Activated effector memory CD4-positive, alpha-beta T cell treated with Interleukin-2 at 50 U/mL for 16 hours (primary cell): ENCODE results near the gene RBM20.
"Not testable (repeated sequence)": the region's sequence is repeated elsewhere in the genome, so short reads cannot be mapped to it uniquely, and the experiment has no call there.

Source experiments
- DNase-seq: peaks from one replicate; pipeline ENCODE4 v3.0.0-alpha.2; 2020

RBM20 gene

DNA sequence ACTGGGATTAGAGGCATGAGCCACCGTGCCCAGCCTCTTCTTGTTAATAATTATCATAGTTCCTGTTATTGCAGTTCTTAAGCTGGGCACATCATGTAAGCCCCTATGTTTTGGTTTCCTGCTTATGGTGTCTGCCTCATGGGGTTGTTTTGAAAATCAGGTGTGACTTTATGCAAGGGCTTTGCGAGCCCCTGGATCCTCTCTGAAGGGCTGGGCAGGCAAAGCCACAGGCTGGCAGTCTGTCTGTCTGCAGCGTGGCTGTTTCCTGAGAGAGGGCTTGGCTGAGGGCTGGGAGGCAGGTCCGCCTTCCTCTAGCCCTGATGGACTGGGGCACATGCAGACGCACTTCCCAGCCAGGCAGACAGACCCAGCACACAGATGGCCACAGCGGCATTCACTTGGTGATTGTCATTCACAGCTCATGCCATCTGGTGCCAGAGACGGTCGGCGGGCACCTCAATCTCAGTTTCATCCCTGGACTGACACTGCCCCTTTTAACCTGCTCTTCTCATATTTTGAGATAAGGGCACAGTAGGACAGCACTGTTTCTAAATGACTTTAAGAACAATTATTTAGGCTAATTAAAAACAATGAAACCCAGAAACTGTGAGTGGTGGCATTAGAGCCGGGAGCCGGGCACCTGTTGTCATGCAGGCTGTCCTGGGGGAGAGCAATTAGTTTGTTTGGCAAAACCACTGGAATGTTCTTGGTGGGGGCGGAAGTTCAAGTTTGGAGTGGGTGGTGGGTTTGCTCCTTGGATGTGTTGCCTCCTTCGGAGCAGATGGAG lies 35.5 kb downstream of the RBM20 start:
- no peak for DNase-seq

DNA sequence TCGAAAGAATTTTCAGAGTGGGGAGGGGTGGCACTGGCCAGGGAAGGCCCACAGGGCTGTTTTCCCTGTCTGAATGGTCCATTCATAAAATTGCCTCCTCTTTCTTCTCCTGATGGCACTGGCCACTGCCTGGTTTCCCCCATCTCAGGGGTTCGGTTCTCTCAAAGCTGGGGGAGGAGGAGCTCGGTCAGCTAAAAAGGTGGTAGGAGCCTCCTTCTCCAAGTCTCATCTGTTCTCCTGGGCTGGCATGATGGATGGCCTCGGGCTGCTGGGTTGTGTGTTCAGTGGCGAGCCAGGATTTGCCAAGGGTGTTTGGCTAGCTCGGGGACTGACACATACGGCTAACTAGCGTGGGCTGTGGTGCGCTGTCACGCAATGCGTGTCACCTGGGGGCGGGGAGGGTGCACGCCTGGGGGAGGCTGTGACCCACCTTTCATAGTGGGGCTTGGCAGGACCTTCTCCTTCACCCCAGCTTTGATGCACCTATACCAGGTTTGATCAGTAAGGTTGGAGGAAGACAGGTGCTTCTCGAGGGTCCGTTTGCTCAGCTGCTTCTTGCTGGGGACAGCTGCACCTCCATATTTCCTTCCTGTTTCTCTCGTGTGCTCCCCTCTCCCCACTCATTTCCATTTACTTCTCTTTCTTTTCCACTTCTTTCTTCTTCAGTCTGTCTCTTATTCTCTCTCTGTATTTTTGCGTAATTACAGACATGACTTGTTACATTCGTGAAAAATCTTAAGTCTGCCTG lies 36.3 kb downstream of the RBM20 start:
- no peak for DNase-seq

GRCh38 chr10:110681023-110681681 lies 37.0 kb downstream of the RBM20 start:
- no peak for DNase-seq

DNA sequence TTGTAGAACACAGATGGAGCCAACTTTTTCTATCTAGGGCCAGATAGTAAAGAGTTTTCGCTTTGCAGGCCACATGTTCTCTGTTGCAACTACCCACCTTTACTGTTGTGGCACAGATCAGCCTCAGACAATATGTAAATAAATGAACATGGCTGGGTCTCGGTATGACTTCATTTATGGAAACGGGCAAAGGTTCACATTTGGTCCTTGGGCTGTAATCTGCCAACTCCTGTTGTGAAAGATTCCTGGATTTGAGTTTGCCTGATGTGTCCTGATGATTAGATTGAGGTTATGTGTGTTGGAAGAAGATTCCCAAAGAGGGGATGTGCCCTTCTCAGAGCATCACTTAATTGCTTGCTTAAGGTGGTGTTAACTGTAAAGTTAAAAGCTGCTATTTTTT lies 38.2 kb downstream of the RBM20 start:
- no peak for DNase-seq

DNA sequence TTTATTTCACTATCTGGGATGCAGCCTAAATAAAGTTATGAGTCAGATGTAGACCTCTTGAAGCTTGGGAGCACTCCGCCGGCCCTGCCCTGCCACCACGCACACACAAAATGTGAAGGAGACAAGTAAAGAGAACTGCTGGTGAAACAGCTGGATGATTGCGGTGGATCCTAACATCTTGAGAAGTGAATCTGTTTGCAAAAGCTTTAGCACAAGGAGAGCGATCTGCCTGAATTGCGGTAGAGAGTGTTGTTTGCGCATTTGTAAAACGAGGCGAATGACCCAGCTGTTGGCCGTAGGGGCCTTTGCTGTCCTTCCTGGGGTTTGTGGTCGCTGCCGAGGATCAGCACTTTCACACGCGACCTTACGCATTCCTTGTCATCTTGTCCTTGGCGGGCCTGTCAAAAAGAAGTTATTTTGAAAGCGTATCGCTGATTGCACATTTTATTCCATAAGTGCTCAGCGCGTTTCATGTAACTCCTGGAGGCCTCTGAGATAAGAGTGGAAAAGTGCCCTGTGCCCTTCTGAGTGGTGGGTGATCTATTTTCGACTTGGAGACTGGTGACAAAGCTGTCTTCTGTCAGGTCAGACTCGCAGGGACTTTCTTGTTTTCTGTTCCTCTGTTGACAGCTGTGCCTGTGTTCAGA lies 40.8 kb downstream of the RBM20 start:
- DNase-seq: no peak

DNA sequence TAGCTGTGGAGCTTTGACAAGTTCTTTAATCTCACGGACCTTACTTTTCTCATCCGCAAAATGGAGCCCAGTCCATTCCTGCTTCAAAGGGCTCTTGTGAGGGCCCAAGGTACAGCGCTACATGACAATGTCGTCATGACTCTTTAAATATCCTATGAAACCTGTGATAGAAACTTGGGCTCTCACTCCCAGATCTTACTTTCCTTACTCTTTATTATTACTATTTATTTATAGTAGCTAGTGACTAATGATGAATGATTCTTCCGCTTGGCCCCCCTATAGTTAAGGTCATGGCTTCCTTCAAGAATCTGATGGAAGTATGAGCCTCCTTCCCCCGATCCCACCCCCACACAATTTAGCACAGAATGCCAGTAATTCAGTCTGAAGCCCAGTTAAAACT lies 41.9 kb downstream of the RBM20 start:
- no peak for DNase-seq

DNA sequence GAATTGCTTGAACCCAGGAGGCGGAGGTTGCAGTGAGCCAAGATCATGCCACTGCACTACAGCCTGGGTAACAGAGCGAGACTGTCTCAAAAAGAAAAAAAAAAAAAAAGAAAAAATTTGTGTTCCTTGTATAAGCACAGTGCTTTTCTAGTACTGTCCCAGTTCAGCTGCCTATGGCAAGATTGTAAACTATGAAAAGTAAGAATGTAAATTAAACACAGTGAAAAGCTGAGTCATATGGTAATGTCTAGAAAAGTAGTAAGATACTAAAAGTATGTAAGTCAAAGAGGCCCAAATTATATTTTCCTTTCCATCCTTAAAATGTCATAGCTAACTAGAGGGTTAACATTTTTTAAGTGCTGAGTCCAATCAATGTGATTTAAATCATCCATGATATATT lies 42.8 kb downstream of the RBM20 start:
- DNase-seq: no peak

DNA sequence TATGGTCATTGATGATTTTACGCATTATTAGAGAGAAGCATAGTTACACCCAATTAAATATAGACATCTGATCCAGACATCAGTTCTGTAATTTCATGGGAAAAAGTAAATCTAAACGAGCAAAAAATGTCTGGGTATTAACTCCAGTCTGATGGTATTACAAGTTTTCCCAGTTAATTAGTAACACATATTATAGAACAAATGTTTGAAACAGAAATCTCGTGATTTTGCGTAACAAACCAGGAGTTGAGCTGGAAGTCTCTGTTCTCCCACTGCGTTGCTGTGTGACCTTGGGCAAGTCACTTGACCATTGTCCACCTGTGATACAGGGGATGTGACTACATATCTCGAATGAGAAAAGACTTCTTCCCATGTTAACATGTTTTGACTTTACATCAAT lies 43.3 kb downstream of the RBM20 start:
- no peak for DNase-seq

GRCh38 chr10:110691139-110691538 lies 47.0 kb downstream of the RBM20 start:
- no peak for DNase-seq

DNA sequence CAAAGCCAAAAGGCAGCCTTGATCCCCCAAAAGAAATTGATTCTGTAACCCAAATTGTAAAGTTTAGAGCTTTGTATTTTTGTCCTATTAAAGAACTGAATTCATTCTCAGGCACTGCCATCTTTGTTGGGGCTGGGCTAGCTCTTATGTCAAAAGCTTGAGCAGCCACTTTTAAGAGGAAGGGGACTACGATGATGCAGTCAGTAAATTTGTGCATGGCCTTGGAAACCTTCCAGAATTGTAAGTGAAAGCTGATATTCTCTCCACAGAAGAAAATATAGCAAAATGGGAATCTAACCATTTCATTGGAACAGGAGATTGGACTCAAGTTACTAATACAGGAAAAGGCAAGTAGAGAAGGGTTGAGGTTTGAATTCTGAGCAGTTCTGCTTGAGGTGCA lies 50.1 kb downstream of the RBM20 start:
- DNase-seq: no peak

DNA sequence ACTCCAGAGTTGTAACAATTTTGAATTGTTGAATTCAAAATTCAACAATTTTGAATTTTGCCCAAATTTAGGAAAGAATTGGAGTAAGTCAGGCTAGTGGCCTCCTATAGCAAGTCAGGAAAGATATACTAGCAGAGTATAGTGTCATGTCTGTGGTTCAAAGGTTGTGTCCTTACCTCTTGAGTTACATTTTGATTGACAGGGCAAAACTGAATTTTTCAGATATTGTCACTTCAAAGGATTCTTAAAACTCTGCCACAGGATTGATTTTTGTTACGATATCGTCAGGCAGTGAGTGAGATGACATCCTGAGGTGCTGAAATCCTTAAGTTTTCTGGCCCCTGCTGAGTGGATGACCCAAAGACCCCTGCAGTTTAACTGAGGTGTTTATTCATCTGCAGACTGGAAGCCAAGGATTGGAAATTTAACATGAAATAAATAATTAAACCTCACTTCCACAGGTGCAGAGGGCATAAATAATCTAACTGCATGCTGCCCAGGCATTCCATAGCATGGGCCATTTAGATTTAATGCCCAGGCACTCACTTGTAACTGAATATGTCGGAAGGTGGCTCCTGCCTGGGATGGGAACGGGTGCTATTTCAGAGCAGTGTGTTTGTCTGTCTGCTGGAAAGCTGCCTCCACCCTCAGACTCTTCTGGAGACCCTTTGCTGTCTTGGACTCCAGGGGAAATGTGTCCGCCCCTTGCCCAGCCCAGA lies 50.8 kb downstream of the RBM20 start:
- no peak for DNase-seq

DNA sequence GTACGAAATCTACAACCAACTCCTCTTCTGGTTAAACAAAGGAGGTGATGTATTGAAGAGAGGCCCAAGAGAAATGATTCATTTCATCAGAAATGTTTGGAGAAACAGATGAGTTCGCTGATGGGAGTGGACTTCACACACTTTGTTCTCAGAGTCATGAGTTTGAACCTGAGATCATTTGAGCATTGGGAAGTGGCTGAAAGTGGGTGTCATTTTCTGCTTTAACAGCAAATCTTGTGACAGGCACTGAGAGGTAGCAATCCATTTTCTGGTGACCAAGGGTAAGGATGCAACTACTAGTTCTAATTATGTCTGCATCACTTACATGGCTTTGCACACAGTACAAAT lies 51.4 kb downstream of the RBM20 start:
- no peak for DNase-seq

DNA sequence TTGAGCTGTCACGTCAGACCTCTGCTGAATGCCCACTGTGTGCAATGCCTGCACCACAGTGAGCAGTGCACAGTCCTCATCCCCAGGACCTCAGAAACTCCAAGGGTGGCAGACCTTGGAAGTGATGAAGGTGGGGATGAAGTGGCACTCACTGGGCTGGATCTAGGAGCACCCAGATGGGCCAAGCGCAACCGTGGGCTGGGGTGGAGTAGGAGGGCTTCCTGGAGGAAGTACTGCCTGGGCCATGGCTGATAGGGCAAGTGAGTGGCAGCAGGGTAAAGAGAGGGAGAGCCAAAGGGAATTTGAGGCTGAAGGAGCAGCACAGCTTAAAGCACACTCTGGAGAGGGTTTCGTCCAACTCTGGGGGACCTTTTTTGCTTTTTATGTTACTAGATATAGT lies 52.3 kb downstream of the RBM20 start:
- no peak for DNase-seq

- DNase-seq: no peak
Measured at GRCh38 chr10:110698340-110698739, 54.2 kb downstream of the RBM20 start.

DNA sequence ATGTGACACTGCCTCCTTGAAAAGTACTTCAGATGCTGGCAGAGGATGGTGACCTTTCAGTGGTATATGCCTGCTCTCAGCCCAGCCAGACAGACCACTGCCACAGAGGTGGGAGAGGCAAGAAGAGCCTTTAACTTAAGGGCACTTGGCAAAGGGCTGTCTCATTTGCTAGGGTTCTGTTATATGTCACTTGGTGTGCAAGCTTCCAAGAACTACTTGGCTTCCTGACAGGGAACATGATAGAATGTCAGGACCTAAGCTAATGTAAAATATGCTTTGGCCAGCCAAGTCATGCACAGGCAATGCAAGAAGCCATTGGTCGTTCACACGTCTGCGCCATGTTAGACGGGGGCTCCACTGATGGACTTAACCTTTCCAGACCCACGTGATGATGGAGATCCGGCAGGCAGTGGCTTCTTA lies 54.7 kb downstream of the RBM20 start:
- no peak for DNase-seq

GRCh38 chr10:110699859-110700468 lies 55.8 kb downstream of the RBM20 start:
- no peak for DNase-seq

DNA sequence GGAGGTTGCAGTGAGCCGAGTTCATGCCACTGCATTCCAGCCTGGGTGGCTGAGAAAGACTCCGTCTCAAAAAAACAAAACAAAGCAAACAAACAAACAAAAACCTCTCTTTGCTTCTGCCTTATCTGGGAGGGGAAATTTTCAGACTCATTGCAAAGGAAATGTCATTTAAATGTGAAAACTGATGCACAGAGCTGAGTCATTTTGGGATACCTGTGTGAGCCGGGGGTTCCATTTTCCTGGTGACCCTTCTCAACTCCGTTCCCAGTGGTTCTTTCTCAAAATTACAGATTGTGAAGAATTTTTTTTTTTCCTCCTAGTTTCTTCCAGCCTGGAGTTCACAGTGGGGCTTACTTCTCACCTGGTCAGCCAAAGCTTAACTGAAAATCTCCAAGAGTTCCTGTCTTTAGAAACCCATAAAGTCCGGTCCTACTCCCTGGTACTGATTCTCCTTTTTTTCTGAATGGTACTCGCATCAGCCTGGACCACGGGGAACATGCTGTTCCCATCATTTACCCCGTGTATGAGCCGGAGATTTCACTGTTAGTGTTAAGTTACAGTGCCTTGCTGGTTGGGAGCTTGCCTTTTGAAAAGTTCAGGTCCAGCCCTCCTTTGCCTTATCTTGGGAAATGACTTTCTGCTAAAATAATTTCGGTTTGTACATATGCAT lies 56.9 kb downstream of the RBM20 start:
- DNase-seq: no peak

- DNase-seq: no peak
Measured at GRCh38 chr10:110701617-110701971, 57.5 kb downstream of the RBM20 start.

DNA sequence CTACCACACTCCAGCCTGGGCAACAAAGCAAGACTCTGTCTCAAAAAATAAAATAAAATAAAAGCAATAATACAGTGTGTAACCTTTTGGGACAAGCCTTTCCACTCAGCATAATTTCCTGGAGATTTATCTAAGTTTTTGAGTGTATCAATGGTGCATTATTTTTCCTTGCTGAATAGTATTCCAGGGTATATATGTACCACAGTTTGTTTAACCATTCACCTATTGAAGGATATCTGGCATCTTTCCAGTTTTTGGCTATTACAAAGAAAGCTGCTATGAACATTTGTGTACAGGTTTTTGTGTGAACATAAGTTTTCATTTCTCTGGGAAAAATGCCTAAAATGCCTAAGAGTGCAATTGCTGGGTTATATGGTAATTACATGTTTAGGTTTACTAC lies 59.9 kb downstream of the RBM20 start:
- DNase-seq: no peak

GRCh38 chr10:110704906-110705476 lies 60.9 kb downstream of the RBM20 start:
- no peak for DNase-seq

- DNase-seq: not testable (repeated sequence)
Measured at GRCh38 chr10:110705596-110705995, 61.5 kb downstream of the RBM20 start.

- DNase-seq: no peak
Measured at GRCh38 chr10:110706690-110707098, 62.6 kb downstream of the RBM20 start.
